Naive thymus-derived CD8-positive, alpha-beta T cell (primary cell): ENCODE data around the gene APOBEC2. TPM values are rescaled to one million over a fixed set of nuclear protein-coding genes. Genes with fewer than 3 reads are reported as not detected.
A peak's percentile ranks its signal among the peaks of the same experiment; 100 is the strongest.

Source experiments
- ATAC-seq, 2 donors: fragments of 150-1000 bp; cut with Tn5 transposase in 1 of 2; sonication (Bioruptor Pico), chemical (Tn5 transposase) in 1 of 2; 1 replicate in 1 of 2; 2 replicates in 1 of 2; pipeline ENCODE4 v1.10.0; 2021; ENCODE audit warnings: mild to moderate bottlenecking in 2 of 2, moderate library complexity in 2 of 2
- POLR2A ChIA-PET: fragments of 350-600 bp; sonication (Branson Sonifier 250); formaldehyde crosslinking; loops from one replicate; lab custom pipeline; 2021; ENCODE audit warnings: antibody characterized with exemption; lab: Charles Lee
- DNase-seq, 10 donors: peaks; one replicate each; pipeline versions ENCODE4 v3.0.0 to v3.0.0-alpha.2; 2020 to 2022
- H3K27ac Mint-ChIP-seq, 10 donors: one replicate each; pipeline ENCODE4 v1.8.0; 2020 to 2022; ENCODE audit warnings: mild to moderate bottlenecking in 10 of 10, mixed read lengths in 10 of 10, moderate library complexity in 4 of 10, inconsistent platforms in 1 of 10
- H3K27me3 Mint-ChIP-seq, 5 donors: one replicate each; pipeline ENCODE4 v1.8.0; 2021 to 2022; ENCODE audit warnings: mixed read lengths in 5 of 5
- H3K36me3 Mint-ChIP-seq, 3 donors: one replicate each; pipeline ENCODE4 v1.8.0; 2020 to 2022; ENCODE audit warnings: mixed read lengths in 3 of 3, mild to moderate bottlenecking in 2 of 3, inconsistent platforms in 1 of 3
- H3K4me1 Mint-ChIP-seq, 4 donors: one replicate each; pipeline ENCODE4 v1.8.0; 2021 to 2022; ENCODE audit warnings: mixed read lengths in 4 of 4
- H3K4me3 Mint-ChIP-seq, 10 donors: one replicate each; pipeline ENCODE4 v1.8.0; 2020 to 2022; ENCODE audit warnings: mild to moderate bottlenecking in 10 of 10, mixed read lengths in 10 of 10, moderate library complexity in 6 of 10, inconsistent platforms in 1 of 10
- H3K9me3 Mint-ChIP-seq, 9 donors: one replicate each; pipeline ENCODE4 v1.8.0; 2020 to 2022; ENCODE audit warnings: mixed read lengths in 9 of 9, mild to moderate bottlenecking in 3 of 9, inconsistent platforms in 1 of 9, moderate library complexity in 1 of 9
- polyA plus RNA-seq, 3 donors: library from polyadenylated mRNA; unstranded; fragments of 300-500 nt; fragmentation: Illumina TruSeq; gene quantifications; one replicate each; pipeline ENCODE4 v1.2.3, GENCODE V29; 2021
- total RNA-seq, 8 experiments: library from RNA in 2 of 8; stranded (reverse) in 2 of 8; gene quantifications; one replicate each; pipeline ENCODE4 v1.2.3 and lab custom pipeline; 2021 to 2026

Gene APOBEC2
- total and polyA plus RNA-seq, 5 experiments from 2014 or later, result 0.39 to 0.45 TPM; not detected in 3

DNA sequence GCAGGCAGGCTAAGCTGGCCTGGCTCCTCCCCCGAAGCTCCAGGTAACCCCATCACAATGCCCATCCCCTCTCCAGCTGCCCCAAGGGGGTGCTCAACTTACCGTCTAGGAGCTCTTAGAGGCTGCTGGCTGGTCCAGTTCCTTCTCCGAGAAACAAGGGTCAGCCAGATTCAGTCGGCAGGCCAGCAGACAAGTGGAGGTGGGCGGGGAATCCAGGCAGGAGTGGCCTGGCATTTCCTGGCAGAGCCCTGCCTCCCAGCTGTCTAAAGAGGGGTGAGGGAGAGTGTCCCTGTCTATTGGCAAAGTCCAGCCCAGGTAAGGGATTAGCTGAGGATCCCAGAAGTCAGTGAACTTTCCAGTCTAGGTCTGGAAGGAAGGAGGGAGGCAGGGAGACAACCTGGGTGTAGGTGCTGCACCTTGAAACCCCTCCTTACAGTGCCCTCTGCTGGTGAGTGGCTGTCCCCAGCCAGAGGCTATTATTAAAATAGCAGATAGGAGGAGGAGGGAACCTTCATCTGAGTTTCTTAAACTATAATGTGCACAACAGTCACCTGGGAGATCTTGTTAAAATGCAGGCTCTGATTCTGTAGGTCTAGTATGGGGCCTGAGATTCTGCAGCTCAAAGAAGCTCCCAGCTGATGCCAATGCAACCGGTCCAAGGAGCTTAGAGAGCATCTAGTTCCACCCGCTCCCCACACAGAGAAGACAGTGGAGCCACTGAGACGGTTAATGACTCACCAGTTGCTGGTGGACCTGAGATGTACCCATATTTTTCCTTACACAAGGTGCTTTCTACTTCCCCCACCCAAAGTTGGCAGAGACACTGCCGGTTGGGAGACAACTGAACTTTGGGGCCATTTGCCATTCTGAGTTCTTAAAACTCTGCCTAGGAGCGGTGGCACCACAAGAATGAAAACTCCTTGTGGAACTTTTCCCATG is 13.7 kb upstream of the APOBEC2 start, which contains the start of gene UNC5CL:
UNC5CL (minus strand) TSS at position 162 of the 939 bp plus-strand sequence. CDS start 4,147 bp downstream, outside the sequence.
- no peaks in the 10 kb centered on the region for H3K9me3 Mint-ChIP-seq
- peaks cover 0 to 9% (median 4%) of the 10 kb centered on the region in 3 donors for H3K36me3 Mint-ChIP-seq
- peaks cover 0 to 3% (median 2%) of the 10 kb centered on the region in 4 donors for H3K4me1 Mint-ChIP-seq
- peak within 1 kb of the TSS in 2 of 10 donors; percentile 28 to 48 for H3K27ac Mint-ChIP-seq
- DNase-seq (peak; percentile 26 to 74 (median 41)), ATAC-seq (peak; percentile 72 to 80)
- POLR2A ChIA-PET, result no interaction called here
- H3K27me3 Mint-ChIP-seq, result no peaks in the 10 kb centered on the region
- H3K4me3 Mint-ChIP-seq, result no peak within 1 kb of the TSS

DNA sequence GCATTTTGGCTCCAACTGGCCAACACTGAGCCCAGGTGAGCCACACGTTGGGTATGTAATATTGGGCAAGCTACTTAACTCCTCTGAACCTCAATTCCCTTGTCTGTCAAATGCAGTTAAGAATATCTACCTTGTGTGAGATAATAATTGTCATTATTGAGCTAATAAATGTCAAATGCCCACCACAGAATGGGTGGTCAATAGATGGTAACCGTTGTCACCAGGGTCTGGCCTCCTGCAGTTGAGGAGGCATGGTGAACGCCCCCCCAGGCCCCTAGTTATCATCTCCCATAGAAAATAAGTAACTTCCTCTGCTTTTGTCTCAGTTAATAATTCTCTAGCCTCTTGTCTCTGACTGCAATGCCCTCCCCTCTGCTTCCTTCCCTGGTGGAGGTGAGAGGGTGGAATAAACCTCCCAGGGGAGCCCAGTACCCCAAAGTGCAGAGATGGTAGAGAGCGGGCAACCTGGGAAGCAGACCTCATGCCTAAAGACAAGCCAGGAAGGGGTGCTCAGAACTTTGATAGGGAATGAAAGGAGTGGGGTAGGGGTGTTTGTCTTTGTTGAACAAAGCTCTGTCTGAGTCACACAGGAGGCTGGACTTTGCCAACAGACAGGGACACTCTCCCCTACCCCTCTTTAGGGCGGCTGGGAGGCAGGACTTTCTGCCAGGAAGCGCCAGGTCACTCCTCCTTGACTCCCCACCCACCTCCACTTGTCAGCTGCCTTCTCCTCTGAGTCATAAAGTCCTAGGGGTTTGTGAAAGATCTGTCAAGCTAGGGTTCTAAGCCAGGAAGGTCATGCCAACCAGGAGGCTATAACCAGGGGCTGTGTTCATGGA is 12.7 kb upstream of the APOBEC2 start:
- H3K36me3 Mint-ChIP-seq, result peaks cover 0 to 10% (median 7%) of the 10 kb centered on the region in 3 donors
- DNase-seq (no peak), ATAC-seq (no peak)
- peaks cover 0 to 3% (median 2%) of the 10 kb centered on the region in 4 donors for H3K4me1 Mint-ChIP-seq
- H3K4me3 Mint-ChIP-seq, result no peak overlapping the region
- no peaks in the 10 kb centered on the region for H3K27me3 Mint-ChIP-seq
- POLR2A ChIA-PET, result no interaction called here
- H3K9me3 Mint-ChIP-seq, result no peaks in the 10 kb centered on the region
- H3K27ac Mint-ChIP-seq, result no peak overlapping the region

DNA sequence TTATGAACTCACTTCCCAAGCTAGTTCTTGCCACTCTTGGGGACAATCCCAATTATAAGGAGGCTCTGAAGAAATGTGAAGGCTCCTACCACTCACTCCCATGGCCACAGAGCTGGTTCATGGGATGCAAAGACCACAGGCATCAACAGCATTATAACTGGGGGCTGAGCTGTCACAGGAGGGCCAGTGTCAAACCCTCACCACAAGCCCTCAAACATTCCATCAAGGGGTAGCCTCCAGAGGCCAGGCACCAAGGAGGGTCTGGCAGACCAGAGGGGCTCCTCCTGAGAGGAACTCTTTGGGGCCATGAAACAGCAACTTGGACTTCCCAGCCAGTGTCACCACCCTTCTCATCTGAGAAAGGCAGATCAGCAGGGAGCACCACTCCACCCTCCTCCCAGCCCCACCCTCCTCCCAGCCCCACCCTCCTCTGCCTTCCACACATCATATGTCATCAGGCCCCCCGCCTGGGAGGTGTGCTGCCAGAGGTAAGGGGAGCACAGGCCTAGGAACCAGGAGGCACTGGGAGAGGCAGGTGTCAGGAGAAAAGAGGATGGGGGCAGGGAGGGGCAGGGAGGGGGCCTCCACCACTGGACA is 12.0 kb upstream of the APOBEC2 start:
- H3K36me3 Mint-ChIP-seq, result peaks cover 0 to 10% (median 7%) of the 10 kb centered on the region in 3 donors
- H3K27ac Mint-ChIP-seq, result no peak overlapping the region
- peaks cover 0 to 3% (median 2%) of the 10 kb centered on the region in 4 donors for H3K4me1 Mint-ChIP-seq
- no peak for ATAC-seq
- no peaks in the 10 kb centered on the region for H3K27me3 Mint-ChIP-seq
- H3K4me3 Mint-ChIP-seq, result no peak overlapping the region
- no peaks in the 10 kb centered on the region for H3K9me3 Mint-ChIP-seq
- POLR2A ChIA-PET, result no interaction called here
- no peak for DNase-seq

DNA sequence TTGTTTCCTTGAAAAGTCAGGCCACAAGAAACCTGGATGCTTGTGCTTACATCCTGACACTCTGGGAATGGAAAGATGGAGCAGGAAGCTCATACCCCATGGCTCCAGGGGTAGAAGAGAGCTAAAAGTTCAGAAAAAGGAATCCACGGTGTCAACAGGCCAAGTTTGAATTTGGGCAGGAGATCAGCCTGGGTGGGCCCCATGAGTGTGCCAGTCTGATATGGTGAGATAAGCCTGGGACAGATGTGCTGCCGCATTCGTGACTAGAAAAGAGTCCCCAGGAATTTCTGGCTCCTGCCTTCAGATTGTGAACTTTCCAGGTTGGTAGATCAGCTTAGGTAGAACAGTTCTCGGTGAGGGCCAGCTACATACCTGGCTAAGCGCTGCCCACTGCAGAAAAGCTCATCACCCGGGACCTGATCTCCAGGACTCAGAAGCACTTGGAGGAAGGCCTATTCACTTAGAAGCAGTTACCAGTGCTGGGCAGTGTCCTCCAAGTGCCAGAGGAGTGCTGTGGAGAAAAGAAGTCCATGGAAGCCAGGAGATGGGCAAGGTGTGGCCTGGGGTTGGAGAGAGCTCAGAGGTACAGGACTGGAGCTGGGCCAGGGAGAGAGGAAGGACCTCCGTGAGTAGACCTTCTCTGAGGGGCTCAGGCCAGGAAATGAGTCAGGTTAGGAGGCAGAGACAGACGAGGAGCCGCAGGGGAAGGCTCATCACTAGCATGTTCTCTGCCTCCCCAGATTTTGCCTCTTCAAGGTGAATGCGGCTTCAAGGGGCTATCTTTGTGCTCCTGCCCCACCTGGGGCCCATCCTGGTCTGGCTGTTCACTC is 10.6 kb upstream of the APOBEC2 start, which contains the start of gene TSPO2:
TSPO2 (plus strand) TSS at position 242 of the 830 bp plus-strand sequence; CDS start at position 761, 519 bp downstream.
- ATAC-seq (no peak), DNase-seq (no peak)
- peak within 1 kb of the TSS in 2 of 10 donors; percentile 47 to 83 for H3K27ac Mint-ChIP-seq
- POLR2A ChIA-PET, result no interaction called here
- no peak within 1 kb of the TSS for H3K4me3 Mint-ChIP-seq
- H3K9me3 Mint-ChIP-seq, result no peaks in the 10 kb centered on the region
- H3K4me1 Mint-ChIP-seq, result peaks cover 0 to 3% (median under 1%) of the 10 kb centered on the region in 4 donors
- H3K36me3 Mint-ChIP-seq, result peaks cover 0 to 7% (median 6%) of the 10 kb centered on the region in 3 donors
- no peaks in the 10 kb centered on the region for H3K27me3 Mint-ChIP-seq

DNA sequence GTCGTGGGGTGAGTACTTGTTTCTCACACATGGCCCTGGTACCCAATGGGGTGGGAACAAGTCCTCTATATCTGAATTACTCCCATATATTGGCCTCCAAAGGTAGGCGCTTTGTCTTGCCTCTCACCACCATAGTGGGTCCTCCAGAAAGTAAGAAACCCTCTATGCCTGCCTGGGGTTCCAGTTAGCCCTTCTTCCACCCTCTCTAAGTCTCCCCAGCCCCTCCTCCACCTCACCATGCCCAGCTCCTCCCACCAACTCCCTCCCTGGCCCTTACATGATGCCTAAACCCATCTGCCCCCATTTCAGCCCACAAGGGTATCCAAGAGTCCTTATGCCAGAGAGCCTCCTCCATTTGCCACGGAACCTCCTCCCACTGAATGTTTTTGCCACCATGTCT is 9.9 kb upstream of the APOBEC2 start:
- H3K9me3 Mint-ChIP-seq, result no peaks in the 10 kb centered on the region
- POLR2A ChIA-PET, result no interaction called here
- peaks cover 0 to 3% (median under 1%) of the 10 kb centered on the region in 4 donors for H3K4me1 Mint-ChIP-seq
- H3K4me3 Mint-ChIP-seq, result no peak overlapping the region
- H3K36me3 Mint-ChIP-seq, result peaks cover 0 to 11% (median 10%) of the 10 kb centered on the region in 3 donors
- ATAC-seq, result no peak
- no peak overlapping the region for H3K27ac Mint-ChIP-seq
- no peaks in the 10 kb centered on the region for H3K27me3 Mint-ChIP-seq
- DNase-seq, result no peak

DNA sequence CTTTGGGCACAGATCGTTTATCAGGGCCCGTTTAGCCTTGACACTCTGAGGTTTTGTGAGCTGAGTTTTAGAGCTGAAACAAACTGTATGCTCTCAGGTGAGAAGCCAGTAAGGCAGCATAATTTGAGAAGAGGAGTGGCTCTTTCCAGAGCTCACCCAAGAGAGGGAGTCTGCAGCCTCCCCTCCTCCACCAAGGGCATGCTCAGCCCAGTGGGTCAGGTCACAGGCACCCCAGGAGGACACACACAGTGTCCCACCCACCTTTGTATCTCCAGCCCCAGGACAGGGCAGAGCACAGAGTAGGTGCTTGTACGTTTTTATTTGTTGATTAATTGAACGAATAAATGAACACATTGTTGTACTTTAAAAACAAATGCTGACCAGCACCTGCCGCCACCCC is 7.3 kb upstream of the APOBEC2 start:
- H3K4me3 Mint-ChIP-seq, result no peak overlapping the region
- peaks cover 0 to 21% (median 11%) of the 10 kb centered on the region in 3 donors for H3K36me3 Mint-ChIP-seq
- no peaks in the 10 kb centered on the region for H3K9me3 Mint-ChIP-seq
- no peaks in the 10 kb centered on the region for H3K27me3 Mint-ChIP-seq
- H3K27ac Mint-ChIP-seq, result no peak overlapping the region
- POLR2A ChIA-PET, result interaction anchor here (1.5 kb wide), 1 partner anchor 24 kb away, joined by 3 read pairs; no protein-coding TSS in a partner anchor
- no peaks in the 10 kb centered on the region for H3K4me1 Mint-ChIP-seq
- DNase-seq (no peak), ATAC-seq (no peak)

DNA sequence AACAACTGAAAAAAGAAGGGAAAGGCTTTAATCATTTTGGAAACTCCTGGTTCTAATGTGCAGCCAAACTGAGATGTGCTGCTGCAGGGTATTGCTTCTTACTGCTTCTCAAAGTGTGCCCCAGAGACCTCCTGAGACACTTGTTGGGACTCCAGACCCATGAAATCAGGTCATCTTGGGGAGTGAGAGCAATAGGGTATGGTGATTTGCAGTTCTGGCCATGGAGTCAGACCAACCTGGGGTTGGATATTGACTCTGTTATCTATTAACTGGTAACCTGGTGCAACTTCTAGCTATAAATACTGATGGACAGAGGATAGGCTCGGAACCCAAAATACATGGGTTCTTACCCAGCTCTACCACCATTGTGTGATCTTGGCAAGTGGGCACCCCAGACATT is 6.9 kb upstream of the APOBEC2 start:
- peaks cover 0 to 21% (median 13%) of the 10 kb centered on the region in 3 donors for H3K36me3 Mint-ChIP-seq
- H3K27me3 Mint-ChIP-seq, result no peaks in the 10 kb centered on the region
- DNase-seq (no peak), ATAC-seq (no peak)
- no peaks in the 10 kb centered on the region for H3K4me1 Mint-ChIP-seq
- POLR2A ChIA-PET, result interaction anchor here (1.5 kb wide), 1 partner anchor 23 kb away, joined by 3 read pairs; no protein-coding TSS in a partner anchor
- no peak overlapping the region for H3K4me3 Mint-ChIP-seq
- H3K9me3 Mint-ChIP-seq, result no peaks in the 10 kb centered on the region
- H3K27ac Mint-ChIP-seq, result no peak overlapping the region

DNA sequence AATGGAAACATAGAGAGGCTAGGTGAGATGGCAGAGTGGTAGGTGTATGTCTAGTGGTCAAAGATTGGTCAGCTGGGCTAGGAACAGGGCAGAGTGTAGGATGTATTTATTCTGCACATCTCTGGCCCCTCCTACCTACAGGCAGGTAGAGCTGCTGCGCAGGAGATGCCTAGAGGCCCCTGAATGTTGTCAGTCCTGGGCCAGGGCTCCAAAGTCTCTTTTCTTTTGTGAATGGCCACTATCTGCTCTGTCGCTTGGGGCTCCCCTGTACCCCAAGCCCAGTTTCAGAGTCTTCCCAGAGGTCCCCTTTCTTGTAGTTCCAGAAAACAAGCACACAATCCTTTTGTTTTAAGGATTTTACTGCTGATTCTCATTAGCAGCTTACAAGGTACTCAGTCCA is 5.7 kb upstream of the APOBEC2 start:
- Mint-ChIP-seq H3K27me3 (no peaks in the 10 kb centered on the region), H3K36me3 (peaks cover 0 to 19% (median 8%) of the 10 kb centered on the region in 3 donors), H3K27ac (no peak overlapping the region), H3K9me3 (no peaks in the 10 kb centered on the region), H3K4me3 (no peak overlapping the region), H3K4me1 (peaks cover 6 to 12% (median 12%) of the 10 kb centered on the region in 4 donors)
- POLR2A ChIA-PET, result no interaction called here
- DNase-seq (no peak), ATAC-seq (no peak)

DNA sequence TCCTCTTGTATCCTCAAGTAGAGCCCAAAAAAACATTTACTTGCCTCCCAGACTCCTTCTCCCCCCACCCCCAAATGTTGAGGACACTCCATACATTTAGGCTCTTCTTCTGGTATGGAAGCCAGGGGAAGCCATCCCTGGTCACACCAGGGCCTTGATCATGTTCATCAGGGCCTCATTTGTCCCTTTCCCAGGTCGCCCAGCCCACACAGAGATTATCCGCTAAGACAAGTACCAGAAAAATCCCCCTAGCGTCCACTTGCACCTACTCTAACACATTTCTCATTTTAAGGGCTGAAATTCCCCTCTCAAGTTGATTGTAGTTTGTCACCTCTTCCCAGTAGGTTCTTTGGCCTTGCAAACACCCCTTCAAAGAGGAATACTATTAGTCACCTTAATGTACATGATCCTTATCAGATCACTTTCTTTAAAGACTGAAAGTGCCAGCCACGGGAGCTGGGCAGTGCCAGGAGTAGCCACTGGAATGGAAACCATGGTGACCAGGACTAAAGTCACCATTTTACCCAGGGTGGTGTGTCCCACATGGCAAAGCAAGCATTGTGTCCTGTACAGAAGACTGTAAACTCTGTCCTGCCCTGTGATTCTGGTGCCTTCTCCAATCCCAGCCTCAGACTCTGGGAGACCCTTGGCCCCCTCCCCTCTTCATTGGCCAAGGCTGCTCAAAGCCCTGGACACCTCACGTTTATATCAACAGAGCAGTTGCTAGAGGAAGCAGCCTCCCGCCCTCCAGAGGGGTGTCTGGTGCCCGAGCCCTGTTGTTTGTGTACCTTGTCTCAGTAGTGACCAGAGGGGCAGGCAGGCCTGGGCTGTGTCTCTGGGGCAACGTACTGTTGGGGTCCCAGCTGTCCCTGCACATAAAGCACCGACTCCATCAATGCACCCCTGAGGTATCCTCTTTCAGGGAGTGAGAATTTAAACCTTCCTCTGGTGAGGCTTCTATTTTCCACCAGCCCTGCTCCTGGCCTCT is 5.0 kb upstream of the APOBEC2 start:
- DNase-seq (no peak), ATAC-seq (no peak)
- Mint-ChIP-seq H3K27me3 (no peaks in the 10 kb centered on the region), H3K4me1 (peaks cover 9 to 19% (median 18%) of the 10 kb centered on the region in 4 donors), H3K4me3 (no peak overlapping the region), H3K36me3 (peaks cover 0 to 19% (median 8%) of the 10 kb centered on the region in 3 donors), H3K9me3 (no peaks in the 10 kb centered on the region), H3K27ac (no peak overlapping the region)
- POLR2A ChIA-PET, result no interaction called here

DNA sequence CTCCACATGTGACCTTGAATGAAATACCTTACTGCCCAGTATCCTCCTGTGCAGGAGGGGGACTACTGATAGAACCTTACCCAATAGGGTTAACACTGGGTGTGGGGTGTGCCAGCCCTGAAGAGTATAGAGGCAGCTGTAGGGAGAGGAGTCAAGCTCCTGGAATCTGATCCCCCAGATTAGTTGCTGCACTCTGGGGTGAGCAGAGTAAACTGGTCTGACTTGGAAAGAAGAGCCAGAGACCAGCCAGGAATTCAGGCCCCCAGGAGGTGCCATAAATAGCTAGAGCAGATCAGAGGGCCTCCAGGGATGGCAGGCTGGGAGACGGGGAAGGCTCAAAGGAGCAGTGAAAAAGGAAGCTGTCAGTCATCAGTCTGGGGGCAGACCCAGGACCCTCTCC is 3.5 kb upstream of the APOBEC2 start:
- H3K36me3 Mint-ChIP-seq, result peaks cover 0 to 16% (median 8%) of the 10 kb centered on the region in 3 donors
- POLR2A ChIA-PET, result no interaction called here
- peak overlapping the region in 1 of 10 donors; percentile 25 for H3K27ac Mint-ChIP-seq
- peaks cover 12 to 22% (median 18%) of the 10 kb centered on the region in 4 donors for H3K4me1 Mint-ChIP-seq
- no peaks in the 10 kb centered on the region for H3K9me3 Mint-ChIP-seq
- ATAC-seq (no peak), DNase-seq (no peak)
- H3K27me3 Mint-ChIP-seq, result no peaks in the 10 kb centered on the region
- no peak overlapping the region for H3K4me3 Mint-ChIP-seq
